Measurements from ENCODE around the gene INPP5D. TPM values are rescaled to one million over a fixed set of nuclear protein-coding genes. Genes with fewer than 3 reads are reported as not detected.

INPP5D gene
- total RNA-seq, 1 experiment from 2014 or later = 17.2 TPM

GRCh38 chr2:233118648-233119000 is 58.5 kb downstream of the INPP5D start:
- Mint-ChIP-seq H3K9me3 (peaks cover 6% of the 10 kb centered on the region), H3K36me3 (no peaks in the 10 kb centered on the region; the same call in 1 of the 2 replicates), H3K27me3 (ENCODE audit: low read depth) (no peaks in the 10 kb centered on the region), H3K4me1 (peaks cover 29% of the 10 kb centered on the region), H3K4me3 (no peak overlapping the region), H3K27ac (no peak overlapping the region; the same call in 1 of the 2 replicates)
- ChIA-PET POLR2A (no interaction called here), CTCF (no interaction called here)
- no peak for TF ChIP-seq ETV6 (CRISPR knock-in tag; IDR thresholded peaks at IDR 0.05)
- no peak for TF ChIP-seq NR1H2 (CRISPR knock-in tag; IDR thresholded peaks at IDR 0.05)
- no peak for TF ChIP-seq ELF4 (CRISPR knock-in tag; IDR thresholded peaks at IDR 0.05; ENCODE audit: low read depth)
- TF ChIP-seq CBFB (CRISPR knock-in tag; IDR thresholded peaks at IDR 0.05; ENCODE audit: low read depth) = no peak
- ATAC-seq (no peak), DNase-seq (ENCODE audit: low spot score) (no peak)

GRCh38 chr2:233119123-233119522 is 59.0 kb downstream of the INPP5D start:
- Mint-ChIP-seq H3K4me1 (peaks cover 29% of the 10 kb centered on the region), H3K36me3 (no peaks in the 10 kb centered on the region; the same call in 1 of the 2 replicates), H3K4me3 (no peak overlapping the region), H3K27ac (no peak overlapping the region), H3K9me3 (peaks cover 7% of the 10 kb centered on the region), H3K27me3 (ENCODE audit: low read depth) (no peaks in the 10 kb centered on the region)
- ATAC-seq = no peak
- no peak for TF ChIP-seq ZNF317 (CRISPR knock-in tag; IDR thresholded peaks at IDR 0.05; ENCODE audit: borderline replicate concordance, low read depth)
- no peak for TF ChIP-seq ZNF532 (CRISPR knock-in tag; IDR thresholded peaks at IDR 0.05; ENCODE audit: borderline replicate concordance)
- TF ChIP-seq JUN (CRISPR knock-in tag; IDR thresholded peaks at IDR 0.05) = no peak
- no peak for TF ChIP-seq FOXP4 (CRISPR knock-in tag; IDR thresholded peaks at IDR 0.05)
- TF ChIP-seq, protein P1, sequence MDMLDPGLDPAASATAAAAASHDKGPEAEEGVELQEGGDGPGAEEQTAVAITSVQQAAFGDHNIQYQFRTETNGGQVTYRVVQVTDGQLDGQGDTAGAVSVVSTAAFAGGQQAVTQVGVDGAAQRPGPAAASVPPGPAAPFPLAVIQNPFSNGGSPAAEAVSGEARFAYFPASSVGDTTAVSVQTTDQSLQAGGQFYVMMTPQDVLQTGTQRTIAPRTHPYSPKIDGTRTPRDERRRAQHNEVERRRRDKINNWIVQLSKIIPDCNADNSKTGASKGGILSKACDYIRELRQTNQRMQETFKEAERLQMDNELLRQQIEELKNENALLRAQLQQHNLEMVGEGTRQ (CRISPR knock-in tag; IDR thresholded peaks at IDR 0.05) = no peak
- no peak for TF ChIP-seq ESRRA (CRISPR knock-in tag; IDR thresholded peaks at IDR 0.05; ENCODE audit: borderline replicate concordance)
- no peak for TF ChIP-seq SMAD4 (CRISPR knock-in tag; IDR thresholded peaks at IDR 0.05)
- TF ChIP-seq, protein P2, sequence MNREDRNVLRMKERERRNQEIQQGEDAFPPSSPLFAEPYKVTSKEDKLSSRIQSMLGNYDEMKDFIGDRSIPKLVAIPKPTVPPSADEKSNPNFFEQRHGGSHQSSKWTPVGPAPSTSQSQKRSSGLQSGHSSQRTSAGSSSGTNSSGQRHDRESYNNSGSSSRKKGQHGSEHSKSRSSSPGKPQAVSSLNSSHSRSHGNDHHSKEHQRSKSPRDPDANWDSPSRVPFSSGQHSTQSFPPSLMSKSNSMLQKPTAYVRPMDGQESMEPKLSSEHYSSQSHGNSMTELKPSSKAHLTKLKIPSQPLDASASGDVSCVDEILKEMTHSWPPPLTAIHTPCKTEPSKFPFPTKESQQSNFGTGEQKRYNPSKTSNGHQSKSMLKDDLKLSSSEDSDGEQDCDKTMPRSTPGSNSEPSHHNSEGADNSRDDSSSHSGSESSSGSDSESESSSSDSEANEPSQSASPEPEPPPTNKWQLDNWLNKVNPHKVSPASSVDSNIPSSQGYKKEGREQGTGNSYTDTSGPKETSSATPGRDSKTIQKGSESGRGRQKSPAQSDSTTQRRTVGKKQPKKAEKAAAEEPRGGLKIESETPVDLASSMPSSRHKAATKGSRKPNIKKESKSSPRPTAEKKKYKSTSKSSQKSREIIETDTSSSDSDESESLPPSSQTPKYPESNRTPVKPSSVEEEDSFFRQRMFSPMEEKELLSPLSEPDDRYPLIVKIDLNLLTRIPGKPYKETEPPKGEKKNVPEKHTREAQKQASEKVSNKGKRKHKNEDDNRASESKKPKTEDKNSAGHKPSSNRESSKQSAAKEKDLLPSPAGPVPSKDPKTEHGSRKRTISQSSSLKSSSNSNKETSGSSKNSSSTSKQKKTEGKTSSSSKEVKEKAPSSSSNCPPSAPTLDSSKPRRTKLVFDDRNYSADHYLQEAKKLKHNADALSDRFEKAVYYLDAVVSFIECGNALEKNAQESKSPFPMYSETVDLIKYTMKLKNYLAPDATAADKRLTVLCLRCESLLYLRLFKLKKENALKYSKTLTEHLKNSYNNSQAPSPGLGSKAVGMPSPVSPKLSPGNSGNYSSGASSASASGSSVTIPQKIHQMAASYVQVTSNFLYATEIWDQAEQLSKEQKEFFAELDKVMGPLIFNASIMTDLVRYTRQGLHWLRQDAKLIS (CRISPR knock-in tag; IDR thresholded peaks at IDR 0.05; ENCODE audit: borderline replicate concordance) = no peak
- TF ChIP-seq, protein P3, sequence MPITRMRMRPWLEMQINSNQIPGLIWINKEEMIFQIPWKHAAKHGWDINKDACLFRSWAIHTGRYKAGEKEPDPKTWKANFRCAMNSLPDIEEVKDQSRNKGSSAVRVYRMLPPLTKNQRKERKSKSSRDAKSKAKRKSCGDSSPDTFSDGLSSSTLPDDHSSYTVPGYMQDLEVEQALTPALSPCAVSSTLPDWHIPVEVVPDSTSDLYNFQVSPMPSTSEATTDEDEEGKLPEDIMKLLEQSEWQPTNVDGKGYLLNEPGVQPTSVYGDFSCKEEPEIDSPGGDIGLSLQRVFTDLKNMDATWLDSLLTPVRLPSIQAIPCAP (CRISPR knock-in tag; IDR thresholded peaks at IDR 0.05) = no peak
- TF ChIP-seq, protein P4, sequence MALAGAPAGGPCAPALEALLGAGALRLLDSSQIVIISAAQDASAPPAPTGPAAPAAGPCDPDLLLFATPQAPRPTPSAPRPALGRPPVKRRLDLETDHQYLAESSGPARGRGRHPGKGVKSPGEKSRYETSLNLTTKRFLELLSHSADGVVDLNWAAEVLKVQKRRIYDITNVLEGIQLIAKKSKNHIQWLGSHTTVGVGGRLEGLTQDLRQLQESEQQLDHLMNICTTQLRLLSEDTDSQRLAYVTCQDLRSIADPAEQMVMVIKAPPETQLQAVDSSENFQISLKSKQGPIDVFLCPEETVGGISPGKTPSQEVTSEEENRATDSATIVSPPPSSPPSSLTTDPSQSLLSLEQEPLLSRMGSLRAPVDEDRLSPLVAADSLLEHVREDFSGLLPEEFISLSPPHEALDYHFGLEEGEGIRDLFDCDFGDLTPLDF (CRISPR knock-in tag; IDR thresholded peaks at IDR 0.05) = no peak
- no peak for TF ChIP-seq FOXK1 (CRISPR knock-in tag; IDR thresholded peaks at IDR 0.05)
- DNase-seq (ENCODE audit: low spot score) = no peak
- ChIA-PET CTCF (no interaction called here), POLR2A (no interaction called here)

Measured in WTC11 (cell line).